H9 (cell line): ENCODE data around the gene TMEM41B. TPM values are rescaled to one million over a fixed set of nuclear protein-coding genes. Genes with fewer than 3 reads are reported as not detected.

Experiments
- DNase-seq: peaks from one replicate; pipeline ENCODE4 v3.0.0-alpha.2; 2017
- H2AFZ ChIP-seq: one replicate; pipeline ENCODE4 v1.6.1; 2013; ENCODE audit warnings: mild to moderate bottlenecking, low read length, control low read depth, moderate library complexity
- H2AK5ac ChIP-seq: 2 replicates; pipeline ENCODE4 v1.6.1; 2013; ENCODE audit warnings: low read length, control low read depth, mixed read lengths; ENCODE audit not compliant: insufficient read length
- H2BK120ac ChIP-seq: one replicate; pipeline ENCODE4 v1.6.1; 2013; ENCODE audit warnings: low read depth, mild to moderate bottlenecking, low read length, control low read depth, inconsistent platforms; ENCODE audit not compliant: poor library complexity, severe bottlenecking
- H2BK12ac ChIP-seq: 2 replicates; pipeline ENCODE4 v1.6.1; 2013; ENCODE audit warnings: low read length, control low read depth, mixed read lengths, low read depth; ENCODE audit not compliant: insufficient read length
- H2BK15ac ChIP-seq: 2 replicates; pipeline ENCODE4 v1.6.1; 2013; ENCODE audit warnings: low read depth, low read length, control low read depth
- H2BK20ac ChIP-seq: one replicate; pipeline ENCODE4 v1.6.1; 2013; ENCODE audit warnings: low read depth, mild to moderate bottlenecking, low read length, control low read depth, inconsistent platforms; ENCODE audit not compliant: poor library complexity, severe bottlenecking
- H2BK5ac ChIP-seq: 2 replicates; pipeline ENCODE4 v1.6.1; 2013; ENCODE audit warnings: low read length, control low read depth, mixed read lengths; ENCODE audit not compliant: insufficient read length
- H3K14ac ChIP-seq: 2 replicates; pipeline ENCODE4 v1.6.1; 2013; ENCODE audit warnings: low read length, control low read depth; ENCODE audit not compliant: insufficient read depth
- H3K18ac ChIP-seq: 2 replicates; pipeline ENCODE4 v1.6.1; 2013; ENCODE audit warnings: low read depth, mild to moderate bottlenecking, mixed read lengths, low read length, control low read depth; ENCODE audit not compliant: insufficient read length
- H3K23ac ChIP-seq: 2 replicates; pipeline ENCODE4 v1.6.1; 2013; ENCODE audit warnings: low read length, control low read depth, mixed read lengths, low read depth; ENCODE audit not compliant: insufficient read length
- H3K23me2 ChIP-seq: 2 replicates; pipeline ENCODE4 v1.6.1; 2013; ENCODE audit warnings: low read depth, mild to moderate bottlenecking, mixed read lengths, low read length, control low read depth; ENCODE audit not compliant: insufficient read length, poor library complexity, severe bottlenecking
- H3K27ac ChIP-seq: 2 replicates; pipeline ENCODE4 v1.5.1; 2013; ENCODE audit warnings: low read length, control low read depth, mixed read lengths, low read depth; ENCODE audit not compliant: insufficient read length
- H3K27me3 ChIP-seq: 2 replicates; pipeline ENCODE4 v1.6.1; 2013; ENCODE audit warnings: low read length, control low read depth, inconsistent platforms; ENCODE audit not compliant: insufficient read depth
- H3K4ac ChIP-seq: 2 replicates; pipeline ENCODE4 v1.6.1; 2013; ENCODE audit warnings: low read depth, mild to moderate bottlenecking, control low read depth, inconsistent platforms, low read length, moderate library complexity
- H3K4me1 ChIP-seq: 2 replicates; pipeline ENCODE4 v1.6.1; 2013; ENCODE audit warnings: low read length, control low read depth, inconsistent platforms; ENCODE audit not compliant: insufficient read depth
- H3K4me2 ChIP-seq: 2 replicates; pipeline ENCODE4 v1.6.1; 2013; ENCODE audit warnings: low read length, control low read depth, mixed read lengths; ENCODE audit not compliant: insufficient read length, insufficient read depth
- H3K56ac ChIP-seq: 2 replicates; pipeline ENCODE4 v1.6.1; 2013; ENCODE audit warnings: low read depth, mild to moderate bottlenecking, mixed read lengths, low read length, control low read depth; ENCODE audit not compliant: insufficient read length
- H3K79me1 ChIP-seq: 2 replicates; pipeline ENCODE4 v1.6.1; 2013; ENCODE audit warnings: low read depth, mild to moderate bottlenecking, moderate library complexity, low read length, control low read depth, inconsistent platforms; ENCODE audit not compliant: insufficient read depth, poor library complexity, severe bottlenecking
- H3K79me2 ChIP-seq: 2 replicates; pipeline ENCODE4 v1.6.1; 2013; ENCODE audit warnings: low read length, control low read depth, inconsistent platforms; ENCODE audit not compliant: insufficient read depth
- H3K9ac ChIP-seq: 2 replicates; pipeline ENCODE4 v1.6.1; 2013; ENCODE audit warnings: low read length, control low read depth, mixed read lengths; ENCODE audit not compliant: insufficient read length; ENCODE audit errors: extremely low read depth
- H3K9me3 ChIP-seq: one replicate; pipeline ENCODE4 v1.6.1; 2013; ENCODE audit warnings: low read depth, low read length, inconsistent platforms; ENCODE audit not compliant: control insufficient read depth
- H3T11ph ChIP-seq: one replicate; pipeline ENCODE4 v1.6.1; 2013; ENCODE audit warnings: mild to moderate bottlenecking, low read length, control low read depth, inconsistent platforms
- H4K20me1 ChIP-seq: one replicate; pipeline ENCODE4 v1.6.1; 2013; ENCODE audit not compliant: control insufficient read depth, insufficient read length, insufficient read depth
- H4K5ac ChIP-seq: 2 replicates; pipeline ENCODE4 v1.6.1; 2013; ENCODE audit warnings: low read depth, mild to moderate bottlenecking, mixed read lengths, low read length, control low read depth; ENCODE audit not compliant: insufficient read length
- H4K8ac ChIP-seq: replicated peaks from 2 replicates; pipeline ENCODE4 v1.6.1; 2013; ENCODE audit warnings: low read length, control low read depth, mixed read lengths, low read depth; ENCODE audit not compliant: insufficient read length
- H4K91ac ChIP-seq: 2 replicates; pipeline ENCODE4 v1.6.1; 2013; ENCODE audit warnings: low read depth, mild to moderate bottlenecking, moderate library complexity, mixed read lengths, low read length, control low read depth; ENCODE audit not compliant: insufficient read length
- H3K27ac Mint-ChIP-seq, 3 experiments: 2 replicates in 2 of 3; 3 replicates in 1 of 3; pipeline ENCODE4 v1.8.0; 2020 to 2021; ENCODE audit warnings: mixed read lengths in 3 of 3, mild to moderate bottlenecking in 1 of 3, moderate library complexity in 1 of 3
- H3K27me3 Mint-ChIP-seq: 2 replicates; pipeline ENCODE4 v1.8.0; 2021; ENCODE audit warnings: low read depth, mild to moderate bottlenecking, moderate library complexity, mixed read lengths
- H3K36me3 Mint-ChIP-seq, 3 experiments: 2 replicates in 2 of 3; 3 replicates in 1 of 3; pipeline ENCODE4 v1.8.0; 2020 to 2021; ENCODE audit warnings: low read depth in 3 of 3, mixed read lengths in 3 of 3; ENCODE audit not compliant: insufficient read depth in 1 of 3
- H3K4me1 Mint-ChIP-seq, 2 experiments: 2 replicates each; pipeline ENCODE4 v1.8.0; 2020; ENCODE audit warnings: mixed read lengths in 2 of 2
- H3K4me3 Mint-ChIP-seq, 2 experiments: 2 replicates in 1 of 2; 3 replicates in 1 of 2; pipeline ENCODE4 v1.8.0; 2020 to 2021; ENCODE audit warnings: mild to moderate bottlenecking in 2 of 2, mixed read lengths in 2 of 2, moderate library complexity in 1 of 2
- H3K9me3 Mint-ChIP-seq, 2 experiments: 2 replicates in 1 of 2; 3 replicates in 1 of 2; pipeline ENCODE4 v1.8.0; 2020; ENCODE audit warnings: mild to moderate bottlenecking in 2 of 2, mixed read lengths in 2 of 2, moderate library complexity in 1 of 2
- CTCF ChIP-seq: fragments of 200-600 bp; sonication (generic); conservative IDR thresholded peaks from 3 replicates; pipeline ENCODE4 v1.8.0; 2021; ENCODE audit warnings: antibody characterized with exemption, mild to moderate bottlenecking
- WGBS: extraction: QIAGEN DNeasy Blood & Tissue Kit; methylation state at CpG from one replicate; pipeline ENCODE4 v1.1.7; 2013; ENCODE audit warnings: missing lambda C conversion rate, low lambda C conversion rate, mixed read lengths; ENCODE audit not compliant: insufficient read length; ENCODE audit errors: extremely low coverage; 5-methylcytosine and 5-hydroxymethylcytosine counted together
- total RNA-seq: library from RNA; stranded (reverse); gene quantifications from 2 replicates; pipeline ENCODE4 v1.2.1, GENCODE V29; 2021

TMEM41B gene
- total RNA-seq, 1 experiment from 2014 or later = 48.7 TPM

GRCh38 chr11:9273376-9274336 lies 40.7 kb downstream of the TMEM41B start:
- Mint-ChIP-seq H3K36me3 (no peaks in the 10 kb centered on the region; a peak in 2 of 7 replicates), H3K27me3 (no peaks in the 10 kb centered on the region), H3K9me3 (no peaks in the 10 kb centered on the region), H3K4me3 (no peak overlapping the region), H3K4me1 (no peaks in the 10 kb centered on the region; a peak in 1 of 4 replicates), H3K27ac (no peak overlapping the region; a peak in 1 of 7 replicates)
- Histone ChIP-seq H3K14ac (no peak overlapping the region), H2AK5ac (no peak overlapping the region), H2BK5ac (no peak overlapping the region), H3K56ac (no peak overlapping the region), H3K9ac (no peak overlapping the region), H3K23me2 (no peaks in the 10 kb centered on the region), H4K91ac (no peak overlapping the region), H3K4me2 (no peak overlapping the region), H3K4me1 (no peaks in the 10 kb centered on the region), H3K23ac (no peak overlapping the region), H3K27me3 (no peaks in the 10 kb centered on the region), H3K27ac (no peak overlapping the region), H3K79me1 (no peaks in the 10 kb centered on the region), H3K18ac (no peak overlapping the region), H2BK12ac (no peak overlapping the region), H3T11ph (no peak overlapping the region), H2AFZ (no peak overlapping the region), H4K5ac (no peak overlapping the region), H3K4ac (no peak overlapping the region), H3K79me2 (no peaks in the 10 kb centered on the region), H4K8ac (no peak overlapping the region), H2BK120ac (no peak overlapping the region), H2BK20ac (no peak overlapping the region), H4K20me1 (no peaks in the 10 kb centered on the region), H2BK15ac (no peak overlapping the region), H3K9me3 (no peaks in the 10 kb centered on the region)
- no CpG with 5 or more reads among the region's 15 CpGs for WGBS
- peak; percentile 6 for DNase-seq
- TF ChIP-seq CTCF = no peak
